Frontal cortex (tissue), 4 donors: ENCODE results near the gene TAS1R3. TPM values are rescaled to one million over a fixed set of nuclear protein-coding genes. Genes with fewer than 3 reads are reported as not detected.

ENCODE experiments used
- DNase-seq, 2 donors: peaks; one replicate each; pipeline ENCODE4 v3.0.0; 2012; ENCODE audit warnings: low spot score in 2 of 2
- FAIRE-seq: peaks from 2 replicates; lab custom pipeline; 2012; peaks lifted over from hg19 to GRCh38; lab: Jason Lieb, UNC
- total RNA-seq: library from RNA; depleted of rRNA; stranded (reverse); fragments of >200 nt; gene quantifications from one replicate; pipeline ENCODE4 v1.2.3, GENCODE V29; 2014
- donor health status: control.
- donor health status: control.
- donor health status: control.

The TAS1R3 gene
- total RNA-seq, 1 donor from 2014 or later = 0.41 TPM

GRCh38 chr1:1335792-1336248 is 4.7 kb downstream of the TAS1R3 start:
- DNase-seq (no peak), FAIRE-seq (no peak)

- DNase-seq (no peak), FAIRE-seq (no peak)
Measured at GRCh38 chr1:1336446-1336845, 5.4 kb downstream of the TAS1R3 start.

- no peak for FAIRE-seq
- DNase-seq = no peak
Measured at GRCh38 chr1:1336931-1337792, 6.1 kb downstream of the TAS1R3 start.

- DNase-seq (no peak), FAIRE-seq (no peak)
Measured at GRCh38 chr1:1337793-1338147, 6.7 kb downstream of the TAS1R3 start.

- FAIRE-seq (no peak), DNase-seq (no peak)
Measured at GRCh38 chr1:1338278-1338677, 7.2 kb downstream of the TAS1R3 start.

GRCh38 chr1:1340185-1340584 is 9.1 kb downstream of the TAS1R3 start:
- FAIRE-seq (no peak), DNase-seq (no peak)

- no peak for DNase-seq
- FAIRE-seq = no peak
Measured at GRCh38 chr1:1340791-1341548, 9.9 kb downstream of the TAS1R3 start.

- DNase-seq (no peak), FAIRE-seq (no peak)
Measured at GRCh38 chr1:1341549-1342021, 10.5 kb downstream of the TAS1R3 start.

GRCh38 chr1:1342061-1342562 is 11.0 kb downstream of the TAS1R3 start:
- FAIRE-seq = no peak

GRCh38 chr1:1342584-1343115 is 11.6 kb downstream of the TAS1R3 start:
- no peak for DNase-seq
- FAIRE-seq = no peak

More at GRCh38 chr1:1342061-1342562, 11.0 kb downstream of the TAS1R3 start:
- no peak for DNase-seq

- FAIRE-seq = no peak
Measured at GRCh38 chr1:1343811-1344421, 12.8 kb downstream of the TAS1R3 start.

GRCh38 chr1:1344655-1345361 is 13.7 kb downstream of the TAS1R3 start:
- DNase-seq = no peak
- FAIRE-seq = no peak

More at GRCh38 chr1:1343811-1344421, 12.8 kb downstream of the TAS1R3 start:
- DNase-seq = no peak

- FAIRE-seq (no peak), DNase-seq (no peak)
Measured at GRCh38 chr1:1345384-1345783, 14.3 kb downstream of the TAS1R3 start.

- no peak for DNase-seq
- no peak for FAIRE-seq
Measured at GRCh38 chr1:1345860-1346500, 14.9 kb downstream of the TAS1R3 start.

- DNase-seq = no peak
- FAIRE-seq = no peak
Measured at GRCh38 chr1:1346501-1346890, 15.4 kb downstream of the TAS1R3 start.

GRCh38 chr1:1347026-1347595 is 16.0 kb downstream of the TAS1R3 start:
- FAIRE-seq = no peak
- no peak for DNase-seq

GRCh38 chr1:1347663-1348419 is 16.8 kb downstream of the TAS1R3 start:
- FAIRE-seq (no peak), DNase-seq (no peak)
